GM12874 (cell line): ENCODE measurements around the gene KRTAP10-5.

ENCODE experiments used
- TF ChIP-seq, protein P1 (sequence below): IDR thresholded peaks from 2 replicates; pipeline ENCODE4 v1.5.1; 2011; ENCODE audit warnings: low read depth, mild to moderate bottlenecking, control low read depth, low read length, moderate library complexity; ENCODE audit not compliant: insufficient read depth

KRTAP10-5 gene

DNA sequence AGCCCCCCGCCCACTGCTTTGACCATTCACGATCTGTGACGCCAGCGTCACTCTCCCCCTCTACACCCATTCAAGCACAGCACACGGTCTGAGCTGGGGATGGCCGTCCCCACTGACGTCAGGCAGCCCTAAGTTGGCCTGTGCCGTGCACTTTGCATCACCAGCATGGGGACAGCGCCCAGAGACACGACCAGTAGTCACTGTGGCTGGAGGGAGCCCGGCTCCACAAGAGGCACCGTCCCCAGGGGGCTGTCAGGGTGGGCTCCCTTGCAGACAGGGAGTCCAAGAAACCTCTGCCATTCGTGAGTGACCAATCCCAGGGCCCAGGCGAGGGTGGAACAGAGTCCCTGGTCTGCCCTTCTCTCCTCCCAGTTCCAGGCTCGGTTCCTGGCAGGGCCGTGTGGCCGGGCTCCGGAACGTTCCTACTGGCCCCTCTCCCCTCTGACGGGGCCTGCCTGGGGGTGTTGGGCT, 33.8 kb upstream of the KRTAP10-5 start:
- TF ChIP-seq, protein P1, sequence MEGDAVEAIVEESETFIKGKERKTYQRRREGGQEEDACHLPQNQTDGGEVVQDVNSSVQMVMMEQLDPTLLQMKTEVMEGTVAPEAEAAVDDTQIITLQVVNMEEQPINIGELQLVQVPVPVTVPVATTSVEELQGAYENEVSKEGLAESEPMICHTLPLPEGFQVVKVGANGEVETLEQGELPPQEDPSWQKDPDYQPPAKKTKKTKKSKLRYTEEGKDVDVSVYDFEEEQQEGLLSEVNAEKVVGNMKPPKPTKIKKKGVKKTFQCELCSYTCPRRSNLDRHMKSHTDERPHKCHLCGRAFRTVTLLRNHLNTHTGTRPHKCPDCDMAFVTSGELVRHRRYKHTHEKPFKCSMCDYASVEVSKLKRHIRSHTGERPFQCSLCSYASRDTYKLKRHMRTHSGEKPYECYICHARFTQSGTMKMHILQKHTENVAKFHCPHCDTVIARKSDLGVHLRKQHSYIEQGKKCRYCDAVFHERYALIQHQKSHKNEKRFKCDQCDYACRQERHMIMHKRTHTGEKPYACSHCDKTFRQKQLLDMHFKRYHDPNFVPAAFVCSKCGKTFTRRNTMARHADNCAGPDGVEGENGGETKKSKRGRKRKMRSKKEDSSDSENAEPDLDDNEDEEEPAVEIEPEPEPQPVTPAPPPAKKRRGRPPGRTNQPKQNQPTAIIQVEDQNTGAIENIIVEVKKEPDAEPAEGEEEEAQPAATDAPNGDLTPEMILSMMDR: no peak

DNA sequence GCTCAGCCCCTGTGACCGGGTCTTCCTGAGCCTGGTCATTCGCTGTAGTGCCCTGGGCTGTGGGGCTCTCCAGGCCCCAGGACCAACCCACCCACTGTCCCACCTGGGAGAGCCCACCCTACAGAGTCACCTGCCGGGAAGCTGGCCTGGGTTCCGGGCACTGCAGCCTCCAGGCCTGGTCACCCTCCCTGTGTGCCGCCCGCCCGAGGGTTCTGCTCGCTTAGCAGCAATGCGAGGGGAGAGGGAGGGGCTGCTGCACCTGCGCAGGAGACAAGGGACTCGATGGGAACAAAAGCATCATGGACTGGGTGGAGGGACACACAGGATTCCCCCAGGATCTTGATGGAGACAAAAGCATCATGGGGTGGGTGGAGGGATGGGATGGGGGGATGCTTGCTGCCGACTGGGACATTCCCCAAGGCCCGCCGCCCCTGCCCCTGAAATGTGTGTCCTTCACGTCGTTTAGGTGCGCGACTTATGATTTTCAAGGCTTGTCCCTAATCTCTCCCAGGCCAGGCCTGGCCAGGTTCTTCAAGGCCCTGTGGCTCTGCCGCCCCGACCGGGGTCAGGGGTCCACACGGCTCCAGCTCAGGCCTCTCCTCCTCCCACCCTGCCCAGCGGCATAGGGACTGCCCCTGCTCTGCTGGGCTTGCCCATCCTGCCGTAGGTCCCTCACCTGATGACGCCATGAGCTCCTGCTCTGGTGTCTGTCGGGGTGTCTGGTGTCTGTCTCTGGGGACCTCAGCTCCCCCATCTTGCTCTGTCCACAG, 33.2 kb upstream of the KRTAP10-5 start:
- TF ChIP-seq, protein P1: no peak

DNA sequence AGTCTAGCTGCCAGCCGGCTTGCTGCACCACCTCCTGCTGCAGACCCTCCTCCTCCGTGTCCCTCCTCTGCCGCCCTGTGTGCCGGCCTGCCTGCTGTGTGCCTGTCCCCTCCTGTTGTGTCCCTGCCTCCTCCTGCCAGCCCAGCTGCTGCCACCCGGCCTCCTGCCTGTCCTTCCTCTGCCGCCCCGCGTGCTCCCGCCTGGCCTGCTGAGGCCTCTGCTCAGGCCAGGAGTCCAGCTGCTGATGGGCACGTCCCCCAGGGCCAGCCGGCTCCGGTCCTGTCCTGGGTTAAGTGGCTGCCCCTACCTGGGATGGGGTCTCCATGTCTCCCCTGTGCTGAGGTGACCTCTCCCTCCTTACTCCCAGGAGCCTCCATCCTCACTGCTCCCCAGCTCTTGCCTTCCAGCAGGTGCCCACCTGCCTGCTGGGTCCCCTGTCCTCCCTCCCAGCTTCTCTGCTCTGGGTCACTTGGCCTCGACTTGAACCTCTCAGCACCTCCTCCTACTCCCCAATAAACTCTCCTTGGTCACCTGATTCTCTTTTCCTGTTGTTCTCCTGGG, 32.3 kb upstream of the KRTAP10-5 start:
- TF ChIP-seq, protein P1: no peak

DNA sequence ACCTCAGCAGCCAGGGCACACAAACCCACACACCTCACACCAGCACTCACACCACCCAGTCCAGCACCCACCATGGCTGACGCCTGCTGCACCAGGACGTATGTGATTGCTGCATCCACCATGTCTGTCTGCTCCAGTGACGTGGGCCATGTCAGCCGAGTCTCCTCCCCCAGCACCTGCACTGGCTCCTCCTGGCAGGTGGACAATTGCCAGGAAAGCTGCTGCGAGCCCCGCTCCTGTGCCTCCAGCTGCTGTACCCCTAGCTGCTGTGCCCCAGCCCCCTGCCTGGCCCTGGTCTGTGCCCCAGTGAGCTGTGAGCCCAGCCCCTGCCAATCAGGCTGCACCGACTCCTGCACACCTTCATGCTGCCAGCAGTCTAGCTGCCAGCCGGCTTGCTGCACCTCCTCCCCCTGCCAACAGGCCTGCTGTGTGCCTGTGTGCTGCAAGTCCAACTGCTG, 31.7 kb upstream of the KRTAP10-5 start, which contains the start of gene KRTAP10-8:
TSS of gene KRTAP10-8 (plus strand) at position 51 of the 458 bp plus-strand sequence. CDS start at position 73, 22 bp downstream.
- TF ChIP-seq, protein P1: no peak

DNA sequence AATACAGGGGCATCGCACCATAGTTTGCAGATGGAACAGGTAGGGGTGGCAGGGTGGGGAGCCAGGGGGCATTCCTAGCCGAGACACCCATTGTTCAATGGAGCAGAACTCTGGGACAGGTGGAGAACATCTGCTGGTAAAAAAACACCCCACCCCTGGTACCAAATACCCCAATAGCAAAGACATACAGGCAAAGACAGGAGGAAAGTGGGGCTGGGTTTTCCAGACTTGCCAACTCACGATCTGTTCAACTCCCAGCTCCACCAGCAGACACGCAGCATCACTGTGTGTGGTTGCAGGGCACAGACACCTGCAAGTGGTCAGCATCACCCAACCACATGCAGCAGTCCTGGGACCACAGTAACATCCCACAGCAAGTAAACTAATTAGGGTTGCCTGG, 31.1 kb upstream of the KRTAP10-5 start:
- TF ChIP-seq, protein P1: no peak

DNA sequence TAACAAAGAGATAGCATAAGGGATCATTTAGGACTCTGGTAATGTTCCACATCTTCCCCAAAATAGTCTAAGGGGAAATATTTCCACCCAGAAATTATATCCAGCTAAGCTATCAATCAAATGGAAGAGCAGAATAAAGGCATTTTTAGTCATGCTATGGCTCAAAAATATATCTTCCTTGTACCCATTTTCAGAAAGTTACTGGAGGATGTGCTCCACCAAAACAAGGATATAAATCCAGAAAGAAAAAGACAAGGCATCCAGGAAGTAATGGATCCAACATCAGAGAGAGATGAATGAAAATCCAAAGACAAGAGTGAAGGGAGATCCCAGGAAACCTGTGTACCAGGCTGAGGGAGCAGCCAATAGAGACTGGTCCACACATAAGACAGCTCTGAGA, 28.8 kb upstream of the KRTAP10-5 start:
- TF ChIP-seq, protein P1: no peak

DNA sequence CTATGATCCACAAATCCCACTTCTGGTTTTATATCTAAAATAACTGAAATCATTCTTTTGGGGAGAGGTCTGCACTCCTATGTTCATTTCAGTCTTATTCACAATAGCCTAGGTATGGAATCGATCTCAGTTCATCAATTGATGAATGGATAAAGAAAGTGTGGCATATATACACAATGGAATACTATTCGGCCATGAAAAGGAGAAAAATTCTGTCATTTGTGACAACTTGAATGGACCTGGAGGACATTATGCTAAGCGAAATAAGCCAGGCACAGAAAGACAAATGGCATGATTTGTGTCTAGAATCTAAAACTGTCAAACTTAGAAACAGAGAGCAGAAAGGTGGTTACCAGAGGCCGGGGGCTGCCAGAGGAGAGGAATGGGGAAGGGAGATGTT, 26.1 kb upstream of the KRTAP10-5 start:
- TF ChIP-seq, protein P1: no peak
